GM21360 (cell line): Measurements from ENCODE around the gene SPATA16.

Experiments
- ATAC-seq: cut with Tn5 transposase; IDR thresholded peaks from one replicate; pipeline ENCODE4 v1.9.1; 2021; ENCODE audit warnings: mild to moderate bottlenecking, moderate library complexity; ENCODE audit not compliant: unreplicated experiment

The SPATA16 gene

GRCh38 chr3:173007079-173007723, 133.8 kb downstream of the SPATA16 start:
- ATAC-seq = no peak

- no peak for ATAC-seq
Measured at GRCh38 chr3:173006006-173006405, 135.0 kb downstream of the SPATA16 start.

GRCh38 chr3:173004681-173005080, 136.4 kb downstream of the SPATA16 start:
- ATAC-seq = no peak

GRCh38 chr3:173003956-173004355, 137.1 kb downstream of the SPATA16 start:
- no peak for ATAC-seq

- ATAC-seq = no peak
Measured at GRCh38 chr3:173003471-173003870, 137.6 kb downstream of the SPATA16 start.

- no peak for ATAC-seq
Measured at GRCh38 chr3:173001622-173002021, 139.4 kb downstream of the SPATA16 start.

- no peak for ATAC-seq
Measured at GRCh38 chr3:173000553-173000952, 140.5 kb downstream of the SPATA16 start.

GRCh38 chr3:172993412-172993811, 147.6 kb downstream of the SPATA16 start:
- ATAC-seq = no peak

- ATAC-seq = no peak
Measured at GRCh38 chr3:172991424-172991996, 149.5 kb downstream of the SPATA16 start.

GRCh38 chr3:172989373-172989772, 151.7 kb downstream of the SPATA16 start:
- ATAC-seq = no peak

- no peak for ATAC-seq
Measured at GRCh38 chr3:172987273-172987672, 153.8 kb downstream of the SPATA16 start.

GRCh38 chr3:172984914-172985313, 156.1 kb downstream of the SPATA16 start:
- ATAC-seq = no peak

GRCh38 chr3:172982736-172983364, 158.2 kb downstream of the SPATA16 start:
- no peak for ATAC-seq

- no peak for ATAC-seq
Measured at GRCh38 chr3:172981407-172981983, 159.5 kb downstream of the SPATA16 start.

GRCh38 chr3:172980849-172981248, 160.2 kb downstream of the SPATA16 start:
- ATAC-seq = no peak

GRCh38 chr3:172977696-172978095, 163.3 kb downstream of the SPATA16 start:
- no peak for ATAC-seq

GRCh38 chr3:172974969-172975368, 166.1 kb downstream of the SPATA16 start:
- ATAC-seq = no peak

GRCh38 chr3:172973799-172974198, 167.2 kb downstream of the SPATA16 start:
- no peak for ATAC-seq

GRCh38 chr3:172972717-172973116, 168.3 kb downstream of the SPATA16 start:
- no peak for ATAC-seq

GRCh38 chr3:172972067-172972466, 169.0 kb downstream of the SPATA16 start:
- no peak for ATAC-seq

- ATAC-seq = no peak
Measured at GRCh38 chr3:172968646-172969045, 172.4 kb downstream of the SPATA16 start.

GRCh38 chr3:172965256-172965655, 175.8 kb downstream of the SPATA16 start:
- no peak for ATAC-seq
